ENCODE results near the gene BBOX1. TPM values are rescaled to one million over a fixed set of nuclear protein-coding genes. Genes with fewer than 3 reads are reported as not detected.

The BBOX1 gene
- total and polyA plus RNA-seq, 7 donors: not detected

DNA sequence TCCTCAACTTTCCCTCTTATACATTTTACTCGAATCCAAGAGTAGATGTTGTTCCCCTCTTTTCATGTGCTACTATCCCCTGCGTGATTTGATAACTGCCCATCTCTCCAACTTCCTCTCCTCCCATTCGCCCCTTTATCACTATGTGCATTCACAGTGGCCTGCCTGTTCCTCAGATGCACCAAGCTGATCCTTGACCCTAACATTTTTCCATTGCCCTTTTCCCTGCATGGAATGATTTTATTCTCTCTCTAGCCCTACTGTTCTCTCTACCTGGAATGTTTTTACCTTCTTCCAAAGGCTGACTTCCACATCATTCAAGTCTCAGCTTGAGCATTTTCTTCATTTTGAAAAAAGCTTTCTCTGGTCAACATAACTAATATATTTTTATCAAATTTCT is 15.8 kb upstream of the BBOX1 start:
- no peak overlapping the region for H3K4me3 ChIP-seq
- WGBS, 2 donors: 79 to 85% methylated on average over 3 of the region's 3 CpGs
- no peak for DNase-seq
- intact Hi-C loops (cut with DNase I): no loop called here
- no peaks in the 10 kb centered on the region for H3K9me3 ChIP-seq
- H3K4me1 ChIP-seq: no peaks in the 10 kb centered on the region
- H3K36me3 ChIP-seq: no peaks in the 10 kb centered on the region
- no peak for TF ChIP-seq POLR2AphosphoS5 (IDR thresholded peaks at IDR 0.05)
- TF ChIP-seq, protein P1, sequence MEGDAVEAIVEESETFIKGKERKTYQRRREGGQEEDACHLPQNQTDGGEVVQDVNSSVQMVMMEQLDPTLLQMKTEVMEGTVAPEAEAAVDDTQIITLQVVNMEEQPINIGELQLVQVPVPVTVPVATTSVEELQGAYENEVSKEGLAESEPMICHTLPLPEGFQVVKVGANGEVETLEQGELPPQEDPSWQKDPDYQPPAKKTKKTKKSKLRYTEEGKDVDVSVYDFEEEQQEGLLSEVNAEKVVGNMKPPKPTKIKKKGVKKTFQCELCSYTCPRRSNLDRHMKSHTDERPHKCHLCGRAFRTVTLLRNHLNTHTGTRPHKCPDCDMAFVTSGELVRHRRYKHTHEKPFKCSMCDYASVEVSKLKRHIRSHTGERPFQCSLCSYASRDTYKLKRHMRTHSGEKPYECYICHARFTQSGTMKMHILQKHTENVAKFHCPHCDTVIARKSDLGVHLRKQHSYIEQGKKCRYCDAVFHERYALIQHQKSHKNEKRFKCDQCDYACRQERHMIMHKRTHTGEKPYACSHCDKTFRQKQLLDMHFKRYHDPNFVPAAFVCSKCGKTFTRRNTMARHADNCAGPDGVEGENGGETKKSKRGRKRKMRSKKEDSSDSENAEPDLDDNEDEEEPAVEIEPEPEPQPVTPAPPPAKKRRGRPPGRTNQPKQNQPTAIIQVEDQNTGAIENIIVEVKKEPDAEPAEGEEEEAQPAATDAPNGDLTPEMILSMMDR (IDR thresholded peaks at IDR 0.05): no peak
- no peak for TF ChIP-seq POLR2A (IDR thresholded peaks at IDR 0.05)
- no peak for TF ChIP-seq EP300 (IDR thresholded peaks at IDR 0.05)
- H3K27me3 ChIP-seq: no peaks in the 10 kb centered on the region
- no peak overlapping the region for H3K27ac ChIP-seq

DNA sequence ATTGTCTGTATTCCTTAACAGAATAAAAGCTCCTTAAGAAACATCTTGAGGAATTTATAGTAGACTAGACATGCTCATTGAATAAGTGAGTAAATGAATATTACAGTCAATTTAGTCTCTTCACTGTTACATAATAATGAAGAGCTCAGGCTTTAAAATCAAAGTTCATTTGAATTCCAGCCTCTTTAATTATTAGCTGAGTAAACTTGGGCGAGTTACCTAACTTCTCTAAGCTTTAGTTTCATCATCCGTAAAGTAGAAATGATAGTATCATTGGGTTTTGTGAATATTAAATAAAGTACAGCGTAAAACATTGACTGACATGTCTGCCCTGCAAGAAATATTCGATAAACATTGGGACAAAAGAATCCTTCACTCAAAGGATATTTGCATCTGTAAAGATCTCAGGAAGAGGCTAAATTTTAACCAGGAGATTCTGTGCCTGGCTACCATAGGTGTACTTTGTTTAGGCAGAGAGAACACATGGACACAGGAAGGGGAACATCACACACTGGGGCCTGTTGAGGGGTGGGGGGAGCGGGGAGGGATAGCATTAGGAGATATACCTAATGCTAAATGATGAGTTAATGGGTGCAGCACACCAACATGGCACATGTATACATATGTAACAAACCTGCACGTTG is 15.2 kb upstream of the BBOX1 start:
- whole genome bisulfite sequencing, 2 donors: 58 to 69% methylated on average over 6 of the region's 6 CpGs
- no peaks in the 10 kb centered on the region for H3K9me3 ChIP-seq
- intact Hi-C loops (cut with DNase I): no loop called here

DNA sequence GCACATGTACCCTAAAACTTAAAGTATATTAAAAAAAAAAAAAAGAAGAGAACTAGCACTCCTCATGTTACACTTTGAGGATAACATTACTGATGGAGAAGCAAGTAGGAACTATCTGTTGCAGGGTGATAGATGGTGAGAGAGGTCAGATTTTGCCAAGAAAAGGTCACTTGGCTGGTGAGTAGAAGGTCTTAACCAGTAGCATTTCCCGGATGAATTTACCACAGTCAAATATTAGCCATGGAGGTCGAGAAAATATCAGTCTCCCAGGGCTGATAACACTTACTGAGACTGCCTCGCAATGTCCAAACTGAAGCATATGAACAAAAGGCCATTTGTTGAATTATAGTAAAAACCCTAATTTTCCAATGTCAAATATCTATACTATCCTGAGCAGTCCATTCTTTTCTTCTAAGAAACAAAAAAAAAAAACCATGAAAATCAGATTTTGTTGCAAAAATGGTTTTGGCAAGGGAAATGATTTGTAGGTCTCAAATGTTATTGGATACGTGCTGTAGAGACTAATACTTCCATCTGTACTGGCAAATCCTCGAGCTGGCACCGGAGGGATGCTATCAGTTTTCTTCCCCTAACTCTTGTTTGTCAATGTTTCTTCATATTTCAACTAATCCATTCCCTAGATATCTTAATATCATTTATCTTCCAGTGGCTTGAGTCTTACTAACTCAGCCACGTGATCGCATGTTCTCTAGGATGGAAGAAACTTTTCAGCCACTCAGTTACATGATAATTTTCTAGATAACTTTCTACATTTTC is 14.5 kb upstream of the BBOX1 start:
- intact Hi-C loops (cut with DNase I): no loop called here
- Histone ChIP-seq H3K27me3 (no peaks in the 10 kb centered on the region), H3K27ac (no peak overlapping the region), H3K9me3 (no peaks in the 10 kb centered on the region), H3K4me1 (no peaks in the 10 kb centered on the region), H3K4me3 (no peak overlapping the region), H3K36me3 (no peaks in the 10 kb centered on the region)
- TF ChIP-seq POLR2A (IDR thresholded peaks at IDR 0.05) (no peak), EP300 (IDR thresholded peaks at IDR 0.05) (no peak), POLR2AphosphoS5 (IDR thresholded peaks at IDR 0.05) (no peak)
- TF ChIP-seq, protein P1 (IDR thresholded peaks at IDR 0.05): no peak
- WGBS, 2 donors: 81 to 87% methylated on average over 8 of the region's 8 CpGs
- DNase-seq: no peak

More for the DNA sequence above, 15.2 kb upstream of the BBOX1 start:
- DNase-seq: no peak
- TF ChIP-seq POLR2AphosphoS5 (IDR thresholded peaks at IDR 0.05): no peak
- TF ChIP-seq, protein P1 (IDR thresholded peaks at IDR 0.05): no peak
- H3K27me3 ChIP-seq: no peaks in the 10 kb centered on the region
- no peak overlapping the region for H3K27ac ChIP-seq
- no peaks in the 10 kb centered on the region for H3K36me3 ChIP-seq
- H3K4me1 ChIP-seq: no peaks in the 10 kb centered on the region
- H3K4me3 ChIP-seq: no peak overlapping the region

DNA sequence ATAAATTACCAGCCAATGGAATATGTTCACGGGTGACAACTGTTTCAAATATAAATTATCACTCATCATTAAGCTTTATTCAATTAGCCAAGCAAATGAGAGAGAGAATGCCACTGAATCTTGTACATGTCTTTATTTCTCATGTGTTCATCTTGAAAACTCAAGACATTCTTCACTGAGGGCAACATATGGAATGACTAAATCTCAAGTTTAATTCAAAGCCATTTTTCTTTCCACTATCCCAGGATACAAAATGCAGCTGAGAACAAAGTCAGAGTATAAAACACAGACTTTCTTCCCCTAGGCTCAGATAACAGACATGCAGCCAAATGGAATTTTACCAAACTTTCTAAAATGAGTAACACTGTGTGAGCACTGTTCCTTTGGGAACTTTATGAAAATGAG is 12.1 kb upstream of the BBOX1 start:
- Histone ChIP-seq H3K27me3 (no peaks in the 10 kb centered on the region), H3K27ac (peak overlapping the region in 1 of 4 donors; percentile 26), H3K9me3 (no peaks in the 10 kb centered on the region), H3K36me3 (no peaks in the 10 kb centered on the region), H3K4me1 (no peaks in the 10 kb centered on the region), H3K4me3 (no peak overlapping the region)
- intact Hi-C loops (cut with DNase I): no loop called here
- WGBS, 2 donors: 70 to 73% methylated on average over 1 of the region's 1 CpG
- TF ChIP-seq POLR2AphosphoS5 (IDR thresholded peaks at IDR 0.05) (no peak), POLR2A (IDR thresholded peaks at IDR 0.05) (no peak), EP300 (IDR thresholded peaks at IDR 0.05) (no peak)
- TF ChIP-seq, protein P1 (IDR thresholded peaks at IDR 0.05): no peak
- no peak for DNase-seq

All from sigmoid colon (tissue), 7 donors.